MCF 10A (cell line): ENCODE measurements around the gene DENND2D. TPM values are rescaled to one million over a fixed set of nuclear protein-coding genes. Genes with fewer than 3 reads are reported as not detected.

Source experiments
- BruUV-seq: library from RNA; stranded (reverse); fragments of 400-500 nt; replicated peaks from 2 replicates; lab custom pipeline; 2021; lab: Mats Ljungman, UMichigan
- CTCF ChIA-PET: fragments of 300-600 bp; sonication (Branson Sonifier 250); formaldehyde crosslinking; extraction: SDS; loops from one replicate; lab custom pipeline; 2021; ENCODE audit warnings: antibody characterized with exemption, inconsistent platforms; lab: Yijun Ruan, JAX
- POLR2A ChIA-PET: fragments of 300-600, 350-650 bp; sonication (Branson Sonifier 250); formaldehyde crosslinking; extraction: SDS; loops from one replicate; lab custom pipeline; 2020; ENCODE audit warnings: antibody characterized with exemption, inconsistent platforms; lab: Yijun Ruan, JAX
- DNase-seq: peaks from one replicate; pipeline ENCODE4 v3.0.0-alpha.2; 2018; ENCODE audit not compliant: unreplicated experiment
- H3K27ac Mint-ChIP-seq: one replicate; pipeline ENCODE4 v1.8.0; 2022; ENCODE audit warnings: mild to moderate bottlenecking, low read depth, mixed read lengths; ENCODE audit not compliant: unreplicated experiment
- H3K27me3 Mint-ChIP-seq: one replicate; pipeline ENCODE4 v1.8.0; 2022; ENCODE audit warnings: mixed read lengths; ENCODE audit not compliant: insufficient read depth, unreplicated experiment
- H3K36me3 Mint-ChIP-seq: one replicate; pipeline ENCODE4 v1.8.0; 2022; ENCODE audit warnings: mild to moderate bottlenecking, moderate library complexity, mixed read lengths; ENCODE audit not compliant: insufficient read depth, unreplicated experiment
- H3K4me1 Mint-ChIP-seq: one replicate; pipeline ENCODE4 v1.8.0; 2022; ENCODE audit warnings: mixed read lengths; ENCODE audit not compliant: insufficient read depth, unreplicated experiment
- H3K4me3 Mint-ChIP-seq: one replicate; pipeline ENCODE4 v1.8.0; 2022; ENCODE audit warnings: mild to moderate bottlenecking, moderate library complexity, mixed read lengths; ENCODE audit not compliant: unreplicated experiment
- H3K9me3 Mint-ChIP-seq: one replicate; pipeline ENCODE4 v1.8.0; 2022; ENCODE audit warnings: mixed read lengths; ENCODE audit not compliant: unreplicated experiment
- intact Hi-C: fragments of 100-400 bp; cut with micrococcal nuclease; formaldehyde crosslinking; loops from 2 replicates; pipeline ENCODE4 v1.14.1; 2022
- total RNA-seq: library from RNA; stranded (reverse); gene quantifications from 2 replicates; pipeline ENCODE4 v1.2.3, GENCODE V29; 2022
- TF ChIP-seq, protein P1 (sequence below): fragments of 200-600 bp; IDR thresholded peaks from one replicate; pipeline ENCODE4 v1.8.0; 2022; ENCODE audit warnings: antibody characterized with exemption, mild to moderate bottlenecking; ENCODE audit not compliant: unreplicated experiment

Gene DENND2D
- total RNA-seq, 1 experiment from 2014 or later = 6.0 TPM

- BruUV-seq = no TSS peak
- ChIA-PET CTCF (no interaction called here), POLR2A (no interaction called here)
- intact Hi-C loops = no loop called here
- H3K27ac Mint-ChIP-seq = no peak overlapping the region
- peaks cover 33% of the 10 kb centered on the region for H3K36me3 Mint-ChIP-seq
- no peaks in the 10 kb centered on the region for H3K27me3 Mint-ChIP-seq
- no peaks in the 10 kb centered on the region for H3K4me1 Mint-ChIP-seq
- no peak overlapping the region for H3K4me3 Mint-ChIP-seq
- no peak for DNase-seq
- TF ChIP-seq, protein P1, sequence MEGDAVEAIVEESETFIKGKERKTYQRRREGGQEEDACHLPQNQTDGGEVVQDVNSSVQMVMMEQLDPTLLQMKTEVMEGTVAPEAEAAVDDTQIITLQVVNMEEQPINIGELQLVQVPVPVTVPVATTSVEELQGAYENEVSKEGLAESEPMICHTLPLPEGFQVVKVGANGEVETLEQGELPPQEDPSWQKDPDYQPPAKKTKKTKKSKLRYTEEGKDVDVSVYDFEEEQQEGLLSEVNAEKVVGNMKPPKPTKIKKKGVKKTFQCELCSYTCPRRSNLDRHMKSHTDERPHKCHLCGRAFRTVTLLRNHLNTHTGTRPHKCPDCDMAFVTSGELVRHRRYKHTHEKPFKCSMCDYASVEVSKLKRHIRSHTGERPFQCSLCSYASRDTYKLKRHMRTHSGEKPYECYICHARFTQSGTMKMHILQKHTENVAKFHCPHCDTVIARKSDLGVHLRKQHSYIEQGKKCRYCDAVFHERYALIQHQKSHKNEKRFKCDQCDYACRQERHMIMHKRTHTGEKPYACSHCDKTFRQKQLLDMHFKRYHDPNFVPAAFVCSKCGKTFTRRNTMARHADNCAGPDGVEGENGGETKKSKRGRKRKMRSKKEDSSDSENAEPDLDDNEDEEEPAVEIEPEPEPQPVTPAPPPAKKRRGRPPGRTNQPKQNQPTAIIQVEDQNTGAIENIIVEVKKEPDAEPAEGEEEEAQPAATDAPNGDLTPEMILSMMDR = no peak
- no peaks in the 10 kb centered on the region for H3K9me3 Mint-ChIP-seq
These were observed 38.0 kb downstream of the DENND2D start for GRCh38 chr1:111162488-111162880.

DNA sequence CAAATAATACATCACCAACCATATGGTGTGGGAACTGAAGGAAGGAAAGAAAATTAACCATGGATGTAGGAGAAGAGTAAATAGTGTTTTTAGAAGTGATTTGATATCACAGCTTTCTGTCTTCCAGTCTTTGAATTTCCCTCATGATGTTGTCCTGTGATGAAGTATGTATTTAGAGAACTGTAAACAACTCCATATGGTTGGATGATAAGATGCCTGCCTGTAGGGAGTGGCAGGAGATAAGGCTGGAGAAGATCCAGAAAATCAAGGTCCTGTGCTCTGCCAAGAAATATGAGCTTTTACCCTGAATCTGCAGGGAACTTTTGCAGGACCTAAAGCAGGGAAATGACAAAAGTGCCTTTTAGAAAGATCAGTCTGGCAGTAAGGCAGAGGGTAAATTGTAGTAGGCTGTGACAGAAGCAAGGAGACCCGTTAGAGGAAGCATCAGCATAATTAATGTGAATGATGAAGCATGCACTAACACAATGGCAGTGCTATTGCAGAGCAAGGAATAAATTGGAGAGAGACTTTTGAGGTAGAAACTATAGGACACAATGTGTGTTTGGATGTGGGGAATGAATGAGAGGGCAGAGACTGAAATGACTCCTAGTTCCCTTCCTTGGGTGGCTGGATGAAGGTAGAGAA is 38.5 kb downstream of the DENND2D start:
- ChIA-PET POLR2A (no interaction called here), CTCF (no interaction called here)
- Mint-ChIP-seq H3K36me3 (peaks cover 33% of the 10 kb centered on the region), H3K27ac (no peak overlapping the region), H3K4me1 (no peaks in the 10 kb centered on the region), H3K27me3 (no peaks in the 10 kb centered on the region), H3K4me3 (no peak overlapping the region), H3K9me3 (no peaks in the 10 kb centered on the region)
- DNase-seq = no peak
- TF ChIP-seq, protein P1 = no peak
- no TSS peak for BruUV-seq
- intact Hi-C loops = no loop called here

DNA sequence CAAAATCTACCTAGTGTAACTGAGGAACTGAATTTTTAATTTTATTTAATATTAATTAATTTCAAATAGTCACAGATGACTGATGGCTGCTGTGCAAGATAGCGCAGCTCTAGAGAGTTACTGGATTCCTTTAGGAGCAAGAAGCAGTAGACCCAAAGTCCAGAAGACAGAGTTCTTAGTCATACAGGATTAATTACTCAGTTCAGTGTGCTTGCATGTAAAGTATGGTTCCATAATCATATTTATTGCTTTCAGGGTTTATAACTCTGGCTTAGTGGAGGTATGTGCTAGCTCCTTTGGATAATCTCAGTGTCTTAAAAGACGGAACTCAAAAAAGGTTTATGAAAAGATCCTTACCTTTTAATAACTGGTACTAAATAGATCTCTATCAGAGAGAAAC is 43.0 kb downstream of the DENND2D start:
- Mint-ChIP-seq H3K4me3 (no peak overlapping the region), H3K4me1 (peaks cover 7% of the 10 kb centered on the region), H3K9me3 (no peaks in the 10 kb centered on the region), H3K27ac (no peak overlapping the region), H3K27me3 (no peaks in the 10 kb centered on the region), H3K36me3 (peaks cover 64% of the 10 kb centered on the region)
- intact Hi-C loops = no loop called here
- no peak for DNase-seq
- BruUV-seq = no TSS peak
- ChIA-PET CTCF (no interaction called here), POLR2A (no interaction called here)
- TF ChIP-seq, protein P1 = no peak

DNA sequence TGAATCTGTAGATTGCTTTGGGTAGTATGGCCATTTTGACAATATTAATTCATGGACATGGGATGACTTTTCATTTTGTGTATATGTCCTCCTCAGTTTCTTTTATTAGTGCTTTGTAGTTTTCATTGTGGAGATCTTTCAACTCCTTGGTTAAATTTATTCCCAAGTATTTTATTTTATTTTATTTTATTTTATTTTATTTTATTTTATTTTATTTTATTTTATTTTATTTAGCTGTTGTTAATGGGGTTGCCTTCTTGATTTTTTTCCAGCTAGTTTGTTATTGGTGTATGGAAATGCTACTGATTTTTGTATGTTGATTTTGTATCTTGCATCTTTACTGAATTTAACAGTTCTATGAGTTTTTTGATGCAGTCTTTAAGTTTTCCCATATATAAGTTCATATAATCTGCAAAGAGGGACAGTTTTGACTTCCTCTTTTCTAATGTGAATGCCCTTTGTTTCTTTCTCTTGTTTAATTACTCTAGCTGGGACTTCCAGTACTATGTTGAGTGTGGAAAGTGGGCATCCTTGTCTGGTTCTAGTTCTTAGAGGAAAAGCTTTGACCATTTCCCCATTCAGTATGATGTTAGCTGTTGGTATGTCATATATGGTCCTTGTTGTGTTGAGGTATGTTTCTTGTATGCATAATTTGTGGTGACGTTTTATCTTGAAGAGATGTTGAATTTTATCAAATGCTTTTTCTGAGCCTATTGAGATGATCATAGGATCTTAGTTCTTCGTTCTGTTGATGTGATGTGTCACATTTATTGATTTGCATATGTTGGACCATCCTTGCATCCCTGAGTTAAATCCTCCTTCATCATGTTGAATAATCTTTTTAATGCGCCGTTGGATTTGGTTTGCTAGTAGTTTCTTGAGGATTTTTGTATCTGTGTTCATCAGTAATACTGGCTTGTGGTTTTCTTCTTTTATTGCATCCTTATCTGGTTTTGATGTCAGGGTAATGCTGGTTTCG is 46.1 kb downstream of the DENND2D start:
- no peak overlapping the region for H3K4me3 Mint-ChIP-seq
- intact Hi-C loops = no loop called here
- ChIA-PET CTCF (no interaction called here), POLR2A (interaction anchor here (0.6 to 2.5 kb wide), 3 partner anchors 13 to 24 kb away, joined by 3 to 10 read pairs (median 9); partner anchors contain the start of genes CEPT1 and DRAM2)
- no peak for DNase-seq
- H3K9me3 Mint-ChIP-seq = no peaks in the 10 kb centered on the region
- H3K36me3 Mint-ChIP-seq = peaks cover 69% of the 10 kb centered on the region
- H3K27me3 Mint-ChIP-seq = no peaks in the 10 kb centered on the region
- BruUV-seq = no TSS peak
- H3K27ac Mint-ChIP-seq = no peak overlapping the region
- TF ChIP-seq, protein P1 = no peak
- H3K4me1 Mint-ChIP-seq = peaks cover 13% of the 10 kb centered on the region
